ENCODE results near the gene ZNF581.
A peak's percentile ranks its signal among the peaks of the same experiment; 100 is the strongest.

- TF ChIP-seq NFIC (IDR thresholded peaks at IDR 0.05), result no peak
- TF ChIP-seq CREB1 (IDR thresholded peaks at IDR 0.05; ENCODE audit: low read depth), result peak; percentile 32; the same call in 1 of the 2 replicates
- TF ChIP-seq CEBPB (IDR thresholded peaks at IDR 0.05), result no peak
- no peak for TF ChIP-seq RAD21 (IDR thresholded peaks at IDR 0.05; ENCODE audit: low read depth)
- no peak for TF ChIP-seq TCF12 (IDR thresholded peaks at IDR 0.05; ENCODE audit: low read depth)
- TF ChIP-seq EP300 (IDR thresholded peaks at IDR 0.05; ENCODE audit: borderline replicate concordance), result no peak
- peak; percentile 94 for TF ChIP-seq USF1 (IDR thresholded peaks at IDR 0.05)
- no peak for TF ChIP-seq ZBTB7A (IDR thresholded peaks at IDR 0.05; ENCODE audit: low read depth)
- peak; percentile 53 for TF ChIP-seq TAF1 (IDR thresholded peaks at IDR 0.05; ENCODE audit: low read depth)
Observed at GRCh38 chr19:55654868-55655647, 11.6 kb downstream of the ZNF581 start, which contains the start of gene U2AF2.

Data from Ishikawa (cell line).